Erythroblast (primary cell): ENCODE data around the gene GLI3.

Source experiments
- GATA1 ChIP-seq: IDR thresholded peaks from 2 replicates; pipeline ENCODE4 v1.6.1; 2011; ENCODE audit warnings: low read depth, mild to moderate bottlenecking, control low read depth, low read length, moderate library complexity
- POLR2A ChIP-seq: IDR thresholded peaks from 2 replicates; pipeline ENCODE4 v1.6.1; 2011; ENCODE audit warnings: mild to moderate bottlenecking, low read length

DNA sequence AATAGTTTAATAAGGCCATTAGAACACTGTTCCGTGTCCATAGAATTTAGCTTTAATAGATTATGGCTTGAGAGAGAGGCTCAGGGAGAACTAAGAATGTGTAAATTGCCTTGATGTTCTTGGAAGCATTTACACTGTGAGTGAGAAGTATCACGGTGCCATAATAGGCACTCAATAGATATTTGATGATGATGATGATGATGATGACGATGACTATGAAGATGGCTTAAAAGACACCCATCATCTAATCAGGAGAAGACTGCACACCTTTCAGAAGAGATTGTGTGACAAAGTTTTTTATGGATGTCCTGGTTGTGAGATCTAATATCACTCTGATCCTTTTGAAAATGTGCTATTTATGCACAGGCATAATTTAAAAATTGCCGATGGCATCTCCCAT lies 264.2 kb downstream of the GLI3 start:
- no peak for TF ChIP-seq POLR2A
- TF ChIP-seq GATA1, result no peak
